ENCODE results near the gene PRSS48. TPM values are rescaled to one million over a fixed set of nuclear protein-coding genes. Genes with fewer than 3 reads are reported as not detected.

Gene PRSS48
- total and polyA plus RNA-seq, 2 of the 4 experiments (the other 2 are of a cell fraction), result not detected

DNA sequence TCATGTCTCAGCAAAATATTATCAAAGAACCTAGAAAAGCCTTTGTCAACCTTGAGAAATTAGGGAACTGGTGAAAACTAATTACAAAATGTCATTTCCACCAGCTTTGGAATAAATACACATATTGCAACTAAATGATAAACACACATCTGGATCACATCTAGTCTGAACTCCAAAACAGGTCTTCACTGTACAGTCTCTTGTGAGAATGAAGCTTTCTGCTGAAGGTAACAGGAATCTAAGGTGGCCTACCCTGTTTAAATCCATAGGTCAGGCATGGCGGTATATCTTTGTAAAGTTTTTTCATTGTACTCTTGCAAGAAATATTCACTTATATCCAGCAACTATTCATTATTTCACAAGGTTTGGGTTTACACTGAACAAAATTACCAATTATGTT is 46.7 kb downstream of the PRSS48 start:
- no peak overlapping the region for H4K91ac ChIP-seq (ENCODE audit: insufficient read depth, low read depth, low read length)
- WGBS, 2 experiments (ENCODE audit: extremely low coverage in 2 of 2, insufficient read length in 1 of 2), result no CpG with 5 or more reads among the region's 1 CpG
- no peak overlapping the region for H4K8ac ChIP-seq (ENCODE audit: low read depth in 2 of 2, low read length in 2 of 2)
- no TSS peak for BruUV-seq (replicated peaks)
- no peak overlapping the region for H2AK9ac ChIP-seq (replicated peaks; ENCODE audit: low read depth, low read length, poor library complexity)
- H3K9me3 ChIP-seq (ENCODE audit: control insufficient read depth, insufficient read depth, low read length), result no peaks in the 10 kb centered on the region
- H3K36me3 ChIP-seq (ENCODE audit: control insufficient read depth, insufficient read depth, low read length), result no peaks in the 10 kb centered on the region
- 0 out of 4 replicates have a peak, but pooled peaks cover 0 to 3% of the 10 kb centered on the region in 2 experiments for H3K79me1 ChIP-seq (ENCODE audit: low read depth in 1 of 2, low read length in 2 of 2)
- no peaks in the 10 kb centered on the region for H4K20me1 ChIP-seq (ENCODE audit: insufficient read depth, low read length)
- DNase-seq, result no peak
- ChIA-PET POLR2A (ENCODE audit: unreplicated experiment) (no interaction called here), CTCF (no interaction called here)
- no peaks in the 10 kb centered on the region for H3K9me1 ChIP-seq (ENCODE audit: insufficient read depth, low read length)
- H3K27me3 ChIP-seq (ENCODE audit: control insufficient read depth, insufficient read depth, low read length), result no peaks in the 10 kb centered on the region; the same call in 1 of the 2 replicates
- TF ChIP-seq SMC3 (IDR thresholded peaks at IDR 0.05; ENCODE audit: low read depth, low read length) (no peak), RFX5 (IDR thresholded peaks at IDR 0.05; ENCODE audit: low read depth, low read length) (no peak), MAZ (IDR thresholded peaks at IDR 0.05; ENCODE audit: borderline replicate concordance, low read depth, low read length) (no peak), POLR2A (IDR thresholded peaks at IDR 0.05; ENCODE audit: low read depth, low read length) (no peak), MAFK (IDR thresholded peaks at IDR 0.05; ENCODE audit: low read depth, low read length) (no peak), NFE2L2 (IDR thresholded peaks at IDR 0.05; ENCODE audit: low read depth, low read length) (no peak), BHLHE40 (IDR thresholded peaks at IDR 0.05; ENCODE audit: low read depth, low read length) (no peak), FOS (IDR thresholded peaks at IDR 0.05; ENCODE audit: low read depth, low read length) (no peak), CHD1 (IDR thresholded peaks at IDR 0.05; ENCODE audit: low read depth, low read length) (no peak), RCOR1 (IDR thresholded peaks at IDR 0.05; ENCODE audit: insufficient replicate concordance, low read length) (no peak), MXI1 (IDR thresholded peaks at IDR 0.05; ENCODE audit: borderline replicate concordance, low read depth, low read length) (no peak), ELK1 (IDR thresholded peaks at IDR 0.05; ENCODE audit: borderline replicate concordance, low read depth, low read length) (no peak), CEBPB (IDR thresholded peaks at IDR 0.05; ENCODE audit: low read depth, low read length) (no peak), RAD21 (IDR thresholded peaks at IDR 0.05; ENCODE audit: low read length) (no peak)
- TF ChIP-seq, protein P1, sequence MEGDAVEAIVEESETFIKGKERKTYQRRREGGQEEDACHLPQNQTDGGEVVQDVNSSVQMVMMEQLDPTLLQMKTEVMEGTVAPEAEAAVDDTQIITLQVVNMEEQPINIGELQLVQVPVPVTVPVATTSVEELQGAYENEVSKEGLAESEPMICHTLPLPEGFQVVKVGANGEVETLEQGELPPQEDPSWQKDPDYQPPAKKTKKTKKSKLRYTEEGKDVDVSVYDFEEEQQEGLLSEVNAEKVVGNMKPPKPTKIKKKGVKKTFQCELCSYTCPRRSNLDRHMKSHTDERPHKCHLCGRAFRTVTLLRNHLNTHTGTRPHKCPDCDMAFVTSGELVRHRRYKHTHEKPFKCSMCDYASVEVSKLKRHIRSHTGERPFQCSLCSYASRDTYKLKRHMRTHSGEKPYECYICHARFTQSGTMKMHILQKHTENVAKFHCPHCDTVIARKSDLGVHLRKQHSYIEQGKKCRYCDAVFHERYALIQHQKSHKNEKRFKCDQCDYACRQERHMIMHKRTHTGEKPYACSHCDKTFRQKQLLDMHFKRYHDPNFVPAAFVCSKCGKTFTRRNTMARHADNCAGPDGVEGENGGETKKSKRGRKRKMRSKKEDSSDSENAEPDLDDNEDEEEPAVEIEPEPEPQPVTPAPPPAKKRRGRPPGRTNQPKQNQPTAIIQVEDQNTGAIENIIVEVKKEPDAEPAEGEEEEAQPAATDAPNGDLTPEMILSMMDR (conservative IDR thresholded peaks at IDR 0.05; ENCODE audit: low read depth, low read length), result no peak
- TF ChIP-seq, protein P2, sequence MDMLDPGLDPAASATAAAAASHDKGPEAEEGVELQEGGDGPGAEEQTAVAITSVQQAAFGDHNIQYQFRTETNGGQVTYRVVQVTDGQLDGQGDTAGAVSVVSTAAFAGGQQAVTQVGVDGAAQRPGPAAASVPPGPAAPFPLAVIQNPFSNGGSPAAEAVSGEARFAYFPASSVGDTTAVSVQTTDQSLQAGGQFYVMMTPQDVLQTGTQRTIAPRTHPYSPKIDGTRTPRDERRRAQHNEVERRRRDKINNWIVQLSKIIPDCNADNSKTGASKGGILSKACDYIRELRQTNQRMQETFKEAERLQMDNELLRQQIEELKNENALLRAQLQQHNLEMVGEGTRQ (IDR thresholded peaks at IDR 0.05; ENCODE audit: low read depth, low read length), result no peak
- dilution Hi-C loops (cut with HindIII; ENCODE audit: low sequenced_read_pairs, unreplicated experiment), result no loop called here
- no peak overlapping the region for H3K18ac ChIP-seq (ENCODE audit: low read depth, low read length)
- no peak overlapping the region for H3K4me3 ChIP-seq (ENCODE audit: insufficient read depth, low read depth, low read length)
- no peak overlapping the region for H2AK5ac ChIP-seq (ENCODE audit: low read depth, low read length)
- H3K14ac ChIP-seq (replicated peaks; ENCODE audit: low read depth, low read length), result no peak overlapping the region
- intact Hi-C loops (cut with micrococcal nuclease), result loop anchor here (10.0 kb wide), 1 partner anchor 149 kb away; no protein-coding TSS in a partner anchor
- ATAC-seq (ENCODE audit: low read depth), result no peak
- H2BK5ac ChIP-seq (ENCODE audit: low read depth, low read length, poor library complexity, severe bottlenecking), result no peak overlapping the region
- no peak overlapping the region for H2BK20ac ChIP-seq (ENCODE audit: low read depth, low read length)
- H3K4me1 ChIP-seq (ENCODE audit: control insufficient read depth, insufficient read depth, low read length), result no peaks in the 10 kb centered on the region
- H3K4ac ChIP-seq (ENCODE audit: low read depth, low read length), result no peak overlapping the region
- no peak overlapping the region for H3K23ac ChIP-seq (ENCODE audit: low read depth, low read length)
- H3K9ac ChIP-seq (ENCODE audit: low read depth, low read length), result no peak overlapping the region
- H3K56ac ChIP-seq (ENCODE audit: extremely low read depth, insufficient read depth, low read length), result no peak overlapping the region
- in situ Hi-C loops (cut with MboI; ENCODE audit: low sequenced_read_pairs), result no loop called here
- H3K27ac ChIP-seq (ENCODE audit: insufficient read depth, low read length), result no peak overlapping the region
- H4K5ac ChIP-seq (ENCODE audit: low read depth, low read length), result no peak overlapping the region
- H3K4me2 ChIP-seq (ENCODE audit: low read depth, low read length), result no peak overlapping the region
- no peak overlapping the region for H2BK120ac ChIP-seq (ENCODE audit: low read depth, low read length)
- H2AFZ ChIP-seq (replicated peaks; ENCODE audit: low read length, poor library complexity), result no peak overlapping the region
- no peak overlapping the region for H2BK15ac ChIP-seq (ENCODE audit: low read depth, low read length)

All from IMR-90 (cell line).